Keratinocyte (primary cell): ENCODE measurements around the gene VANGL2. TPM values are rescaled to one million over a fixed set of nuclear protein-coding genes. Genes with fewer than 3 reads are reported as not detected.

Experiments
- DNase-seq: peaks from one replicate; pipeline ENCODE4 v3.0.0-alpha.2; 2011; ENCODE audit warnings: low read depth, missing footprints, low spot score
- FAIRE-seq: peaks from 2 replicates; lab custom pipeline; 2011; peaks lifted over from hg19 to GRCh38; lab: Jason Lieb, UNC
- H2AFZ ChIP-seq: 2 replicates; pipeline ENCODE4 v1.6.0; 2012; ENCODE audit warnings: low read length, control low read depth, inconsistent platforms; ENCODE audit not compliant: control insufficient read depth
- H3K27ac ChIP-seq: 2 replicates; pipeline ENCODE4 v1.5.1; 2011; ENCODE audit warnings: low read length; ENCODE audit not compliant: control insufficient read depth, insufficient read depth
- H3K27me3 ChIP-seq: 3 replicates; pipeline ENCODE4 v1.6.0; 2011; ENCODE audit warnings: low read length; ENCODE audit not compliant: control insufficient read depth, insufficient read depth; ENCODE audit errors: extremely low read depth
- H3K36me3 ChIP-seq, 2 experiments: 2 replicates in 1 of 2; 3 replicates in 1 of 2; pipeline ENCODE4 v1.5.1; 2011; ENCODE audit warnings: low read length in 2 of 2, mild to moderate bottlenecking in 1 of 2; ENCODE audit not compliant: control insufficient read depth in 2 of 2, insufficient read depth in 2 of 2; ENCODE audit errors: extremely low read depth in 1 of 2
- H3K4me1 ChIP-seq: 3 replicates; pipeline ENCODE4 v1.5.1; 2011; ENCODE audit warnings: low read length; ENCODE audit not compliant: control insufficient read depth, insufficient read depth; ENCODE audit errors: extremely low read depth
- H3K4me2 ChIP-seq: 3 replicates; pipeline ENCODE4 v1.6.0; 2011; ENCODE audit warnings: low read depth, low read length; ENCODE audit not compliant: control insufficient read depth, insufficient read depth; ENCODE audit errors: extremely low read depth
- H3K4me3 ChIP-seq, 3 experiments: fragments of 200-600 bp in 1 of 3; sonication (generic) in 1 of 3; 2 replicates in 2 of 3; 3 replicates in 1 of 3; pipeline ENCODE4 v1.5.1; 2011 to 2016; ENCODE audit warnings: low read length in 3 of 3, mild to moderate bottlenecking in 3 of 3, control low read depth in 2 of 3, inconsistent platforms in 1 of 3, low read depth in 1 of 3, mixed read lengths in 1 of 3, mixed run types in 1 of 3, moderate library complexity in 1 of 3; ENCODE audit not compliant: control insufficient read depth in 2 of 3, insufficient read depth in 2 of 3; ENCODE audit errors: extremely low read depth in 1 of 3
- H3K79me2 ChIP-seq: 2 replicates; pipeline ENCODE4 v1.6.0; 2012; ENCODE audit warnings: low read length; ENCODE audit not compliant: control insufficient read depth, insufficient read depth
- H3K9ac ChIP-seq: 3 replicates; pipeline ENCODE4 v1.6.0; 2011; ENCODE audit warnings: low read length; ENCODE audit not compliant: control insufficient read depth, insufficient read depth; ENCODE audit errors: extremely low read depth
- H3K9me1 ChIP-seq: 3 replicates; pipeline ENCODE4 v1.6.0; 2011; ENCODE audit warnings: low read length; ENCODE audit not compliant: control insufficient read depth, insufficient read depth; ENCODE audit errors: extremely low read depth
- H3K9me3 ChIP-seq: 2 replicates; pipeline ENCODE4 v1.5.1; 2012; ENCODE audit warnings: low read depth, low read length; ENCODE audit not compliant: control insufficient read depth
- H4K20me1 ChIP-seq: 3 replicates; pipeline ENCODE4 v1.6.0; 2011; ENCODE audit warnings: low read length; ENCODE audit not compliant: control insufficient read depth, insufficient read depth; ENCODE audit errors: extremely low read depth
- EZH2 ChIP-seq: IDR thresholded peaks from one replicate; pipeline ENCODE4 v1.6.1; 2012; ENCODE audit warnings: inconsistent platforms, mild to moderate bottlenecking, low read length, moderate library complexity
- dilution Hi-C: fragments of 300-500 bp; cut with MboI; formaldehyde crosslinking; loops from one replicate; pipeline ENCODE4 v1.7.0; 2020; ENCODE audit warnings: low sequenced_read_pairs; ENCODE audit not compliant: extremely low pct_ligation_motif_present
- polyA plus RNA-seq, 5 experiments: library from polyadenylated mRNA; depleted of rRNA in 3 of 5; stranded (reverse) in 3 of 5; stranded (forward) in 1 of 5; unstranded in 1 of 5; fragments of >200 nt; gene quantifications; 1 replicate in 1 of 5; 2 replicates in 3 of 5; 3 replicates in 1 of 5; pipeline versions ENCODE4 v1.2.1 to v1.2.3, GENCODE V29; 2011 to 2012; ENCODE audit warnings: missing spikeins in 2 of 5, low read depth in 1 of 5, low replicate concordance in 1 of 5
- TF ChIP-seq, protein P1 (sequence below), 3 experiments: IDR thresholded peaks in 1 of 3; conservative IDR thresholded peaks in 1 of 3; optimal IDR thresholded peaks in 1 of 3; 2 replicates in 2 of 3; 3 replicates in 1 of 3; pipeline versions ENCODE3 to v1.5.1; 2011; ENCODE audit warnings: low read length in 3 of 3, mild to moderate bottlenecking in 3 of 3, moderate library complexity in 2 of 3, control low read depth in 1 of 3, inconsistent platforms in 1 of 3; ENCODE audit not compliant: insufficient read depth in 2 of 3; ENCODE audit errors: extremely low read depth in 1 of 3

VANGL2 gene
- polyA plus RNA-seq, 1 donor (not counting 4 experiments of a cell fraction or from before 2014, with no cell fraction given) = 10.9 TPM

DNA sequence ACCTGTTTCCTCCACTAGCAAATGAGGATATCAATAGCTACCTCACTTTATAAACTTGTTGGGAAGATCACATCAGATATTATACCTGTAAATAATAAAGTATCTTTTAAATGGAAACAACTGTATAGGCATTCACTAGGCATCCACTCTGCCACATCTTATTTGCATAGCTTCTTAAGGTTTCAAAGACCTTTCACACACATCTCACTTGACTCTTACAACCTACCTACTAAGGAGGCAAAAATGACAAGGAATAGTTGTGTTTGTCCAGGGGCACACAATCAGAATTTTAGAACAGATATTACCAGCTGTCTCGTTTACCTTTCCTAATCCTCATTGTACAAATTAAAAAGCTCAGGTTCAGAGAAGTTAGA is 51.5 kb downstream of the VANGL2 start:
- H3K4me3 ChIP-seq = no peak overlapping the region
- no peak overlapping the region for H2AFZ ChIP-seq
- no peaks in the 10 kb centered on the region for H3K9me1 ChIP-seq
- FAIRE-seq (no peak), DNase-seq (no peak)
- H3K9ac ChIP-seq = no peak overlapping the region
- no peak overlapping the region for H3K4me2 ChIP-seq
- no peaks in the 10 kb centered on the region for H3K4me1 ChIP-seq
- H3K79me2 ChIP-seq = no peaks in the 10 kb centered on the region
- no peak overlapping the region for H3K27ac ChIP-seq
- dilution Hi-C loops = no loop called here
- no peaks in the 10 kb centered on the region for H3K9me3 ChIP-seq
- TF ChIP-seq, protein P1, sequence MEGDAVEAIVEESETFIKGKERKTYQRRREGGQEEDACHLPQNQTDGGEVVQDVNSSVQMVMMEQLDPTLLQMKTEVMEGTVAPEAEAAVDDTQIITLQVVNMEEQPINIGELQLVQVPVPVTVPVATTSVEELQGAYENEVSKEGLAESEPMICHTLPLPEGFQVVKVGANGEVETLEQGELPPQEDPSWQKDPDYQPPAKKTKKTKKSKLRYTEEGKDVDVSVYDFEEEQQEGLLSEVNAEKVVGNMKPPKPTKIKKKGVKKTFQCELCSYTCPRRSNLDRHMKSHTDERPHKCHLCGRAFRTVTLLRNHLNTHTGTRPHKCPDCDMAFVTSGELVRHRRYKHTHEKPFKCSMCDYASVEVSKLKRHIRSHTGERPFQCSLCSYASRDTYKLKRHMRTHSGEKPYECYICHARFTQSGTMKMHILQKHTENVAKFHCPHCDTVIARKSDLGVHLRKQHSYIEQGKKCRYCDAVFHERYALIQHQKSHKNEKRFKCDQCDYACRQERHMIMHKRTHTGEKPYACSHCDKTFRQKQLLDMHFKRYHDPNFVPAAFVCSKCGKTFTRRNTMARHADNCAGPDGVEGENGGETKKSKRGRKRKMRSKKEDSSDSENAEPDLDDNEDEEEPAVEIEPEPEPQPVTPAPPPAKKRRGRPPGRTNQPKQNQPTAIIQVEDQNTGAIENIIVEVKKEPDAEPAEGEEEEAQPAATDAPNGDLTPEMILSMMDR (optimal IDR thresholded peaks at IDR 0.05 in 1 of 3, IDR thresholded peaks at IDR 0.05 in 1 of 3, conservative IDR thresholded peaks at IDR 0.05 in 1 of 3; ENCODE audit: extremely low read depth in 1 of 3, insufficient read depth in 2 of 3, low read length in 3 of 3) = no peak
- no peak for TF ChIP-seq EZH2
- H4K20me1 ChIP-seq = no peaks in the 10 kb centered on the region
- no peaks in the 10 kb centered on the region for H3K27me3 ChIP-seq
- no peaks in the 10 kb centered on the region for H3K36me3 ChIP-seq

DNA sequence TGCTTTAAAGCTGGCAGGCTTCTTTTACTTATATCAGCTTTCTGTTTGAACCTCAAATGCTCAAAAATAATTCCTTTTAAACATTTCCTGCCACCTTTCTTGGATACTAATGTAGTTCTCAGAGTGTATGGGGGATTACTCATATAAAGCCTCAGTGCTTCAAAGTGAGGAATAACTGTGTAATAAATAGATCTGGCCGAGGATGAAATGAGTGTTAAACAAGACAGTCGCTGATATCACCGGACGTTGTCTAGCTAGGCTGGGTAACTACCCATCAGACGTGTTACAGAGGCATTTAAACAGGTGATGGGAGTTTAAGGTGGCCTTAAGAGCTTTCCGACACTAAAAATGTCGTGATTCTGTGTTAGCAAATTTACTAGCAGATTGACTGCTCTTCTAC is 53.1 kb downstream of the VANGL2 start:
- Histone ChIP-seq H3K27ac (no peak overlapping the region), H3K4me1 (no peaks in the 10 kb centered on the region), H3K4me2 (no peak overlapping the region), H3K4me3 (no peak overlapping the region), H3K9me3 (no peaks in the 10 kb centered on the region), H3K27me3 (no peaks in the 10 kb centered on the region), H2AFZ (no peak overlapping the region), H3K79me2 (no peaks in the 10 kb centered on the region), H4K20me1 (no peaks in the 10 kb centered on the region), H3K36me3 (no peaks in the 10 kb centered on the region), H3K9me1 (no peaks in the 10 kb centered on the region), H3K9ac (no peak overlapping the region)
- dilution Hi-C loops = no loop called here
- no peak for DNase-seq
- TF ChIP-seq, protein P1 (optimal IDR thresholded peaks at IDR 0.05 in 1 of 3, IDR thresholded peaks at IDR 0.05 in 1 of 3, conservative IDR thresholded peaks at IDR 0.05 in 1 of 3; ENCODE audit: extremely low read depth in 1 of 3, insufficient read depth in 2 of 3, low read length in 3 of 3) = no peak
- no peak for TF ChIP-seq EZH2
- no peak for FAIRE-seq
